OCI-LY7 (cell line): Measurements from ENCODE around the gene TRIM9. TPM values are rescaled to one million over a fixed set of nuclear protein-coding genes. Genes with fewer than 3 reads are reported as not detected.

Experiments used
- BruUV-seq: library from RNA; stranded (reverse); fragments of 400-500 nt; replicated peaks from 2 replicates; lab custom pipeline; 2021; lab: Mats Ljungman, UMichigan
- CTCF ChIA-PET: fragments of 300-600 bp; sonication (Branson Sonifier 250); formaldehyde crosslinking; loops from one replicate; lab custom pipeline; 2022; ENCODE audit warnings: antibody characterized with exemption; ENCODE audit not compliant: unreplicated experiment; lab: Charles Lee
- POLR2A ChIA-PET: fragments of 300-600 bp; sonication (Branson Sonifier 250); formaldehyde crosslinking; loops from one replicate; lab custom pipeline; 2022; ENCODE audit warnings: antibody characterized with exemption; lab: Charles Lee
- DNase-seq: peaks from one replicate; pipeline ENCODE4 v3.0.0-alpha.2; 2015; ENCODE audit warnings: low spot score
- H2AFZ ChIP-seq: fragments of 200-600 bp; sonication (generic), shearing (Covaris generic); 2 replicates; pipeline ENCODE4 v1.6.1; 2014; ENCODE audit warnings: mild to moderate bottlenecking, antibody characterized with exemption, low read length, moderate library complexity
- H3K27ac ChIP-seq: fragments of 200-600 bp; sonication (generic); 2 replicates; pipeline ENCODE4 v1.5.1; 2014; ENCODE audit warnings: mixed run types, low read depth, mild to moderate bottlenecking, moderate library complexity, low read length, inconsistent platforms; ENCODE audit not compliant: poor library complexity, severe bottlenecking
- H3K36me3 ChIP-seq: fragments of 200-600 bp; sonication (generic); 2 replicates; pipeline ENCODE4 v1.6.1; 2014; ENCODE audit warnings: mild to moderate bottlenecking, antibody characterized with exemption, low read length, moderate library complexity, mixed read lengths; ENCODE audit not compliant: insufficient read depth
- H3K4me1 ChIP-seq: fragments of 200-600 bp; sonication (generic); 2 replicates; pipeline ENCODE4 v1.5.1; 2014; ENCODE audit warnings: mild to moderate bottlenecking, low read length; ENCODE audit not compliant: insufficient read depth, poor library complexity, severe bottlenecking
- H3K4me2 ChIP-seq: fragments of 200-600 bp; sonication (generic); 2 replicates; pipeline ENCODE4 v1.6.1; 2014; ENCODE audit warnings: mild to moderate bottlenecking, low read length
- H3K4me3 ChIP-seq: fragments of 200-600 bp; sonication (generic); 2 replicates; pipeline ENCODE4 v1.5.1; 2014; ENCODE audit warnings: mild to moderate bottlenecking, low read depth, low read length; ENCODE audit not compliant: poor library complexity, severe bottlenecking
- H3K79me2 ChIP-seq: fragments of 200-600 bp; sonication (generic); 2 replicates; pipeline ENCODE4 v1.6.1; 2016; ENCODE audit warnings: low read depth, mild to moderate bottlenecking, low read length, moderate library complexity, mixed read lengths; ENCODE audit not compliant: insufficient read depth
- H3K9me2 ChIP-seq: fragments of 200-600 bp; sonication (generic); 2 replicates; pipeline ENCODE4 v1.6.1; 2016; ENCODE audit warnings: mild to moderate bottlenecking, low read length, mixed read lengths; ENCODE audit not compliant: insufficient read depth
- H3K9me3 ChIP-seq: fragments of 200-600 bp; sonication (generic); 2 replicates; pipeline ENCODE4 v1.6.1; 2014; ENCODE audit warnings: mild to moderate bottlenecking, mixed run types, low read length, mixed read lengths
- H4K20me1 ChIP-seq: fragments of 200-600 bp; sonication (generic); 2 replicates; pipeline ENCODE4 v1.6.1; 2014; ENCODE audit warnings: mild to moderate bottlenecking, antibody characterized with exemption, low read length, moderate library complexity, mixed read lengths; ENCODE audit not compliant: insufficient read depth
- CTCF ChIP-seq: fragments of 200-600 bp; sonication (generic); conservative IDR thresholded peaks from 2 replicates; pipeline ENCODE4 v1.5.1; 2014; ENCODE audit warnings: mild to moderate bottlenecking, antibody characterized with exemption, low read length, moderate library complexity, mixed read lengths
- EZH2phosphoT487 ChIP-seq: fragments of 200-600 bp; sonication (generic); IDR thresholded peaks from 2 replicates; pipeline ENCODE4 v1.6.1; 2018; ENCODE audit warnings: low read depth, borderline replicate concordance, mild to moderate bottlenecking, mixed run types, antibody characterized with exemption, low read length, moderate library complexity, mixed read lengths
- intact Hi-C: fragments of 100-400 bp; cut with micrococcal nuclease; formaldehyde crosslinking; loops from one replicate; pipeline ENCODE4 v1.10.0; 2022; ENCODE audit not compliant: unreplicated experiment
- total RNA-seq, 2 experiments: library from RNA; depleted of rRNA in 1 of 2; stranded (reverse); fragments of >200 nt in 1 of 2; shearing (Covaris generic) in 1 of 2; gene quantifications; 2 replicates each; pipeline ENCODE4 v1.2.3, GENCODE V29; 2014 to 2022

The TRIM9 gene
- total RNA-seq, 2 experiments from 2014 or later: 1.4 to 7.9 TPM

- CTCF ChIA-PET: no interaction called here
- POLR2A ChIA-PET: interaction anchor here (1.7 kb wide), 1 partner anchor 13 kb away, joined by 4 read pairs; no protein-coding TSS in a partner anchor
- no TSS peak for BruUV-seq
- Histone ChIP-seq H3K4me3 (no peak overlapping the region), H3K27ac (no peak overlapping the region), H3K4me2 (no peak overlapping the region), H3K9me3 (no peaks in the 10 kb centered on the region), H3K4me1 (no peaks in the 10 kb centered on the region), H3K9me2 (no peaks in the 10 kb centered on the region), H2AFZ (no peak overlapping the region), H4K20me1 (no peaks in the 10 kb centered on the region), H3K36me3 (no peaks in the 10 kb centered on the region), H3K79me2 (no peaks in the 10 kb centered on the region)
- DNase-seq: no peak
- intact Hi-C loops: no loop called here
- TF ChIP-seq EZH2phosphoT487: no peak
- TF ChIP-seq CTCF: no peak
These were observed 70.9 kb downstream of the TRIM9 start for GRCh38 chr14:51023964-51024363.

DNA sequence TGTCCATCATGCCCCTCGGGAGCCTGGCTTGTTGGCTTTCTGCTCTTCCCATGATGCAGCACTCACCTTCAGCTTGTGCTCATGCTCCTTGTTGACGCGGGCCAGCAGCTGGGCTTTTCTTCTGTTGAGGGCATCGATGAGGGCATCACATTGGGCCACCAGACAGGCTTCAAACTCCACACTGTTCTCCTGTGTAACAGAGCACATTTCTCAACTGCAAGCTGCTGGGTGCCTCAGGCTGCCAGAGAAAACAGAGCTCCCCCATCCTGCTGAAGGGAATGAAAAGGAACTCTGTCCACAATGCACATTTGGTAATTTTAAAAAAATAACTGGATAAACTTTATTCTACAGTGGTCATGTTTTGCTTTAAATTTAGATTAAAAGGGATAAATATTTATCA is 72.1 kb downstream of the TRIM9 start:
- intact Hi-C loops: no loop called here
- H4K20me1 ChIP-seq: no peaks in the 10 kb centered on the region
- no peaks in the 10 kb centered on the region for H3K9me3 ChIP-seq
- H3K9me2 ChIP-seq: no peaks in the 10 kb centered on the region
- ChIA-PET CTCF (no interaction called here), POLR2A (interaction anchor here (0.5 to 1.7 kb wide), 2 partner anchors 14 to 196 kb away, joined by 3 to 4 read pairs; no protein-coding TSS in a partner anchor)
- no peak overlapping the region for H3K4me3 ChIP-seq
- H3K79me2 ChIP-seq: no peaks in the 10 kb centered on the region
- TF ChIP-seq CTCF: no peak
- TF ChIP-seq EZH2phosphoT487: no peak
- no TSS peak for BruUV-seq
- no peak overlapping the region for H2AFZ ChIP-seq
- H3K4me1 ChIP-seq: no peaks in the 10 kb centered on the region
- H3K36me3 ChIP-seq: no peaks in the 10 kb centered on the region
- no peak for DNase-seq
- H3K27ac ChIP-seq: no peak overlapping the region
- H3K4me2 ChIP-seq: no peak overlapping the region

GRCh38 chr14:51020024-51020710 is 74.7 kb downstream of the TRIM9 start:
- Histone ChIP-seq H3K36me3 (no peaks in the 10 kb centered on the region), H3K4me1 (no peaks in the 10 kb centered on the region), H2AFZ (no peak overlapping the region), H3K79me2 (no peaks in the 10 kb centered on the region), H3K4me2 (no peak overlapping the region), H3K9me2 (no peaks in the 10 kb centered on the region), H3K9me3 (no peaks in the 10 kb centered on the region), H4K20me1 (no peaks in the 10 kb centered on the region), H3K27ac (no peak overlapping the region), H3K4me3 (no peak overlapping the region)
- CTCF ChIA-PET: no interaction called here
- DNase-seq: no peak
- intact Hi-C loops: no loop called here
- no TSS peak for BruUV-seq
- TF ChIP-seq CTCF (no peak), EZH2phosphoT487 (no peak)
- POLR2A ChIA-PET: no interaction called here
